ENCODE measurements around the gene HK2.
A peak's percentile ranks its signal among the peaks of the same experiment; 100 is the strongest.
"Not testable (repeated sequence)": the region's sequence is repeated elsewhere in the genome, so short reads cannot be mapped to it uniquely, and the experiment has no call there.

The HK2 gene

DNA sequence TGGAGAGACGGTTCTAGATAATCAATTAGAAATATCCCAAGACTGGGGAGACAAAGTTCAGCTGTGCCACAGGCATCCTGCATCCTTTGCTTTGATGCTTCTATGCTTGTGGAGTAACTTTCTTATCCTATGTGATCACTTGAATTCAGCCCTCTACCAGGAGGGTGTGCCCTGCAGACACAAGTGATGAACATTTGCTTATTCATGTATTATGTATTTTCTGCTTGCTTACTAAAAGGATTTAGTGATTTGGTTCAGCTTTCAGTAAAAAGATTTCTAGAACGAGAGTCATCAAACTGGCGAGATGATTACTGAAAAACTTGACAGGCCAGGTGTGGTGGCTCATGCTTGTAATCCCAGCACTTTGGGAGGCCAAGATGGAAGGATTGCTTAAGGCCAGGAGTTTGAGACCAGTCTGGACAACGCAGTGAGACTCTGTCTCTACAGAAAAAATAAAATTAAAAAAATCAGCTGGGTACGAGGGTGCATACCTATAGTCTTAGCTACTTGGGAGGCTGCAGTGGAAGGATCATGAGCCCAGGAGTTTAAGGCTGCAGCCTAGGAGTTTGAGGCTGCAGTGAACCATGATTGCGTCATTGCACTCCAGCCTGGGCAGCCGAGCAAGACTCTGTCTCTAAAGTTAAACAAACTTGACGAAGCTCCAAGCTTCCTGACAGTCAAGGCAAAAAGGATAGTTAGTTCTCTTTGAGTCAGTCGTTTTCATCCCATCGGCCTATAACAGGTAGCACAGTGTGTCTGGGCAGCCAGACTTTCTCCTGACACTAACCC lies 13.3 kb downstream of the HK2 start:
- H3K4me1 Mint-ChIP-seq = peaks cover 67% of the 10 kb centered on the region
- ATAC-seq (no peak), DNase-seq (ENCODE audit: low spot score in 2 of 2) (no peak)
- peaks cover 41% of the 10 kb centered on the region for H3K36me3 Mint-ChIP-seq
- H3K27ac Mint-ChIP-seq = no peak overlapping the region
- no peak overlapping the region for H3K4me3 Mint-ChIP-seq
- H3K9me3 Mint-ChIP-seq = no peaks in the 10 kb centered on the region

DNA sequence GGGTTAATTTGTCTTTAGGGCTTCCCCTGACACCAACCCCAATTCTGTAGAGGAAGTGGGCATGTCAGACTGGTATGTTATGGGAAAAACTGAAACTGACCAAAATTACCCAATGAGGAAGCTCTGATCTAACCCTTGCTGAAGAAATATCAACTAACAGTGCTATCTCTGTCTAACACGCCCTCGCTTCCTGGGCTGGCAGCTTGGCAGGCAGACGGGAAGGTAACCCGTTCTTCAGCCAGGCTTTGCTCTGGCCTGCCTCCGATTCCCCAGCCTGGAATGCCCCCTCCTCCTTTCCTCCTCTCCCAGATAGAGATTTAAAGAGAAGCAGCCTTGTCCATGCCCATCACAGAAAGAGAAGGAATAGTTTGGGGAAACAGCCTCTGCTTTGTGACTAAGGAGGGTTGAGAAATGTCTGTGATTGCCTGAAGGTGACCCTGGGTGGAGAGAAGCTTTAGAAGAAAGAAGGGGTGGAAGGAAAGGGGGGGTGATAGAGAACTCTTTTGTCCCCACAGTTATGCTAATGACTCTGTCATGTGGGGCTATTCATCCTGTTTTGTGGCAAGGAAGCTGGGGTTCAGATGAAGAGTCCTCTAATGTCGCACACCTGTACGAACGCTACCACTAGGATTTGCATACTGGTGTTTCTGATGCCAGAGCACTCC lies 15.4 kb downstream of the HK2 start:
- DNase-seq (ENCODE audit: low spot score in 2 of 2) (peak in 1 of 2 donors; percentile 62), ATAC-seq (peak; percentile 85)
- no peaks in the 10 kb centered on the region for H3K9me3 Mint-ChIP-seq
- peak overlapping the region; percentile 49 for H3K27ac Mint-ChIP-seq
- H3K36me3 Mint-ChIP-seq = peaks cover 35% of the 10 kb centered on the region
- peaks cover 53% of the 10 kb centered on the region for H3K4me1 Mint-ChIP-seq
- H3K4me3 Mint-ChIP-seq = peak overlapping the region; percentile 54

DNA sequence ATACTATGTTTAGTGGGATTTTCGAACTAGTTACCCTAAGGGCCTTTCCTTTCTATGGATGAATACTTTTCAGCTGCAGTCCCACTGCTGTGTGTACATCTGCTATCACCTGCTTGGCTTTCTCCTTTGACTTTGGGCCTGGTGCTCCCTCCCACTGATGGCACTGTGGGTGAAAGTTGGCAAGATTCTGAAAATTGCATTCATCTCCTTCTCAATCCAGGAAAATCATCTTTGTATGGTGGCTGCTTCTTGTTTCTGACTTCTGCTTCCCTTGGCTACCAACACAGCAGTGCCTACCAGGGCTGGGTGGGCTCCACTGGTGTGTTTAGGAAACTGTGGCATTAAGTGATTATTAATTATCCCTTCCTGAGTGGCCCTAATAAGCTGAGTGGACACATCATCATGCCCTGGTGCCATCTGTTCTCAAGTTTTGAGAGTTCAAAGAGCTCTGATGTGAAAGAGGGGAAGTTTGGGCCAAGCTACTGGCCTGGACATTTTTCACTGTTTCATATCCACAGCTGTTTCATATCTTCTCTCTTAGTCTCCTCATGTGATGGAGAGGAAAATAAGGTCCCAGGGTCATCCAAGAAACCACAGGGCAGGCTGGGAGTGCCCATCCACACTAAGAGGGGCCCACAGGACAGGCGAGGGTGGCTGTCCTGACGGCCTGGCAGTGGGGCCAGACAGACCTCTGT lies 16.7 kb downstream of the HK2 start:
- Mint-ChIP-seq H3K36me3 (peaks cover 37% of the 10 kb centered on the region), H3K4me1 (peaks cover 41% of the 10 kb centered on the region), H3K9me3 (no peaks in the 10 kb centered on the region), H3K4me3 (no peak overlapping the region), H3K27ac (peak overlapping the region; percentile 49)
- DNase-seq (ENCODE audit: low spot score in 2 of 2) (no peak), ATAC-seq (no peak)

DNA sequence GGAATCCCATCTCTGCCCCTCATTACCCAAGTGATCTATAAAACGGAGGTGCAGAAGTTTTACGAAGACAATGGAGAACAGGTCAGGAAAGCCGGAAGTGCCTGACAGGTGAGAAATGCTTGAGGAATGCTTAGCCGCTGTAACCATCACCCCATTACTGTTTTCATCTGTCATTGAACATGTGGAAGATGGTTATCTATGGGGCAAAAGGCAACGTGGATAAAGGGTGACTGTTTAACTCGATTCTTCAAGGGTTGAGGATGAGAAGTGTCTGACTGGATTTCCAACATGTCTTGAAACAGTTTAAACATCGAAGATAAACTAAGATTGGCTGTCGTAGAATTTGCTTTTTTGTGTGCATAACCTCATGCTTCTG lies 17.3 kb downstream of the HK2 start:
- no peaks in the 10 kb centered on the region for H3K9me3 Mint-ChIP-seq
- H3K4me3 Mint-ChIP-seq = no peak overlapping the region
- ATAC-seq (no peak), DNase-seq (ENCODE audit: low spot score in 2 of 2) (no peak)
- H3K36me3 Mint-ChIP-seq = peaks cover 41% of the 10 kb centered on the region
- peaks cover 37% of the 10 kb centered on the region for H3K4me1 Mint-ChIP-seq
- peak overlapping the region; percentile 49 for H3K27ac Mint-ChIP-seq

DNA sequence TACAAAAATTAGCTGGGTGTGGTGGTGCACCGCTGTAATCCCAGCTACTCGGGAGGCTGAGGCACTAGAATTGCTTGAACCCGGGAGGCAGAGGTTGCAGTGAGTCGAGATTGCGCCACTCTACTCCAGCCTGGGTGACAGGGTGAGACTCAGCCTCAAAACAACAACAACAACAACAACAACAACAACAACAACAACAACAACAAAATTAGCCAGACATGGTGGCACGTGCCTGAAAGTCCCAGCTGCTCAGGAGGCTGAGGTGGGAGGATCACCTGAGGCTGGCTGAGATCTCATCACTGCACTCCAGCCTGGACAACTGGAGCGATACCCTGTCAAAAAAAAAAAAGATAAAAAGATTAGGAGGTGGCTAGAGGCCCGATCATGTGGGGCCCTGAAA lies 19.4 kb downstream of the HK2 start:
- peaks cover 32% of the 10 kb centered on the region for H3K4me1 Mint-ChIP-seq
- H3K36me3 Mint-ChIP-seq = peaks cover 58% of the 10 kb centered on the region
- DNase-seq (ENCODE audit: low spot score in 2 of 2) = not testable (repeated sequence)

DNA sequence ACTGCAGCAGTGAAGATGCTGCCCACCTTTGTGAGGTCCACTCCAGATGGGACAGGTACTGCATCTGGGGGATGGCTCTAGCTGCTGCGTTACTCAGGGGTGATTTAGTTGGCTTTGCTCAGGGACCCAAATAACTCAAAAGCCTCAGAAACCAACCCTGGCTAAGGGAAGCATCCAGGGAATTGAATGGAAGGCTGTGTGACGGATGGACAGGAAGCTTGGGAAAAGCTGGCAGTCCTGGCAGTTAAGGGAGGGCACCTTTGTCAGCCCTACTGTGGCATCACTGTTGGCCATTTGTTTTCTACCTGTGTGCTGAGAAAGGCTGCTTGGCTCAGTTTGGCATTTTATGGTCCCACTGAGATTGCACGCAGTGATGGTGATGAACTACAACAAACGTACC lies 20.5 kb downstream of the HK2 start:
- Mint-ChIP-seq H3K36me3 (peaks cover 68% of the 10 kb centered on the region), H3K4me1 (peaks cover 22% of the 10 kb centered on the region), H3K27ac (no peak overlapping the region), H3K4me3 (no peak overlapping the region), H3K9me3 (no peaks in the 10 kb centered on the region)
- no peak for ATAC-seq
- DNase-seq (ENCODE audit: low spot score in 2 of 2) = no peak

More for the DNA sequence above, 19.4 kb downstream of the HK2 start:
- ATAC-seq, H3K9me3 Mint-ChIP-seq, H3K27ac Mint-ChIP-seq, H3K4me3 Mint-ChIP-seq: not testable (repeated sequence)

DNA sequence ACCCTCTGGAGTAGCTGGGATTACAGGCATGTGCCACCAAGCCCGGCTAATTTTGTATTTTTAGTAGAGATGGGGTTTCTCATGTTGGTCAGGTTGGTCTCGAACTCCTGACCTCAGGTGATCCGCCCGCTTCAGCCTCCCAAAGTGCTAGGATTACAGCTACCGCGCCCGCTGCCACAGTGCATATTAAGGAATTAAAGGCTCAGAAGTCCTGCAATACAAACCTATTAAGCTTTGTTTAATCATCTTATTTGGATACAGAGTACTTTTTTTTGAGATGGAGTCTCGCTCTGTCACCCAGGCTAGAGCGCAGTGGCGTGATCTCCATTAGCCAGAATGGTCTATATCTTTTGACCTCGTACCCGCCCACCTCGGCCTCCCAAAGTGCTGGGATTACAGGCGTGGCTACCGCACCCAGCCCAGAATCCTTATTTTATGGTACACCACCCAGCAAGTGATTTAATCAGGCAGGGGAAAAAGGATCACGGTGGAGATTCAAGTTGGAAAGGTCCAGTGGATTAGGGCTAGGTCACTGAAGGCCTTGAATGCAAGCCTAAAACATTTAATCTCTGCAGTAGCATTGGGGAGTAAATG lies 21.3 kb downstream of the HK2 start:
- H3K4me3 Mint-ChIP-seq; DNase-seq (ENCODE audit: low spot score in 2 of 2); H3K9me3 Mint-ChIP-seq; ATAC-seq: not testable (repeated sequence)
- H3K36me3 Mint-ChIP-seq = peaks cover 69% of the 10 kb centered on the region
- H3K27ac Mint-ChIP-seq = peak overlapping the region; percentile 63
- H3K4me1 Mint-ChIP-seq = peaks cover 14% of the 10 kb centered on the region

DNA sequence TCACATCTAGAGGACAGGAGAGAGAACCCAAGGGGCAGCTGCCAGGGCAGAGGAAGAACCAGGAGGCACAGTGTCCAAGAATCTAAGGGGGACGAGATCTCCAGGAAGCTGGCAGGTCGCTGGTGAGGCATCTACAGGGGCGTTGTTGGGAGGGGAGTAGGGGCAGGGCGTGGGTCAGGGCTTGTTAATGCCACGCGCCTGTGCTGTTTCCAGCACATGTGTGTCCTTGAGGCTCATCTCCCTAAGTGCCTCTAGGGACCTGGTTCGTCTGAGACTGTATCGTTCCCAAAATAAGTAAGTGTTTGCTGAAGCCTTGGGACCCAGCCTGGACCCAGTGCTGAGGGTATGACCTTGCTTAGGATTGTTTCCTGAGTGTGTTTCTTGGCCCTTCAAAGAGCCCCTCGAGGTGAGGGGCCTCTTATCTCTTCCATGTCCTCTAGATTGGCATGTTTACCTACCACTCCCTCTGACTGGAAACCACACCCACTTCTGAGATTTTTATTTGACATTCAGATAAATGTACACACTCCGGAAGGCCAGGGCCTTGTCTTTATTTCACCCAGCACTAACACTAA lies 22.2 kb downstream of the HK2 start:
- Mint-ChIP-seq H3K9me3 (no peaks in the 10 kb centered on the region), H3K36me3 (peaks cover 65% of the 10 kb centered on the region), H3K4me1 (peaks cover 6% of the 10 kb centered on the region), H3K27ac (peak overlapping the region; percentile 63), H3K4me3 (no peak overlapping the region)
- ATAC-seq (no peak), DNase-seq (ENCODE audit: low spot score in 2 of 2) (no peak)

DNA sequence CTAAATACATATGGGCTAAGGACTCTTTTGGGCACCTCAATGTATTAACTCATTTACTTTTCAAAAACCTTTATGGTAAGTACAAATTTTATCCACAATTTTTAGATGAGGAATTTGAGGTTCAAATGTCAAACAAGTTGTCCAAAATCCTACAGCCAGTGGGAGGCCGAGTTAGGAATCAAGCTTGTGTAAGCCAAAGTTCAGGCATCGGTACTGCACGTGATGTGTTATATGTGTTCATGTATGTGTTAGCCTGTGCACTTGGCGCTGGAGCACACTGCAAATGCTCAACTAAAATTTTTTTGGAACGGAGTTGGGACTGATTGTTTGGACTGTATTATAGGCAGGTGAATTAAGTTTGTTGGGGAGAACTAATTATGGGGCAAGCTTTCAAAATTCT lies 22.7 kb downstream of the HK2 start:
- peaks cover 63% of the 10 kb centered on the region for H3K36me3 Mint-ChIP-seq
- ATAC-seq (no peak), DNase-seq (ENCODE audit: low spot score in 2 of 2) (no peak)
- H3K27ac Mint-ChIP-seq = no peak overlapping the region
- H3K4me1 Mint-ChIP-seq = peaks cover 6% of the 10 kb centered on the region
- no peak overlapping the region for H3K4me3 Mint-ChIP-seq
- H3K9me3 Mint-ChIP-seq = no peaks in the 10 kb centered on the region

DNA sequence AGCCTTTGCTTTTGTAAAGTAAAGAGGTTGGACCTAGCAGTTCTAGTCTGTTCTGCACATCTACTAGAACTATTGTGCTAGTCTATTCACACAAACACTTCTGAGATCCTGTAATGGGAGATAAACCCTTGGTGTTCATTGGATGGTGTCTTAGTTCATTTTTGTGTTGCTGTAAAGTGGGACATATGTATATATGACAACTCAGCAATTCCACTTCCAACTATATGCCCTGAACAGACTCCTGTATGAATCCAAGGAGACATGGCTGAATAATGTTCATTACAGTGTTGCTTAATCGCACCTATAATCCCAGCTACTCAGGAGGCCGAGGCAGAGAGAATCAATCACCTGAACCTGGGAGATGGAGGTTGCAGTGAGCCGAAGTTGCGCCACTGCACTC lies 23.3 kb downstream of the HK2 start:
- no peak for ATAC-seq
- H3K27ac Mint-ChIP-seq = peak overlapping the region; percentile 24
- no peaks in the 10 kb centered on the region for H3K9me3 Mint-ChIP-seq
- no peak for DNase-seq (ENCODE audit: low spot score in 2 of 2)
- peaks cover 63% of the 10 kb centered on the region for H3K36me3 Mint-ChIP-seq
- H3K4me3 Mint-ChIP-seq = no peak overlapping the region
- H3K4me1 Mint-ChIP-seq = peaks cover 6% of the 10 kb centered on the region

DNA sequence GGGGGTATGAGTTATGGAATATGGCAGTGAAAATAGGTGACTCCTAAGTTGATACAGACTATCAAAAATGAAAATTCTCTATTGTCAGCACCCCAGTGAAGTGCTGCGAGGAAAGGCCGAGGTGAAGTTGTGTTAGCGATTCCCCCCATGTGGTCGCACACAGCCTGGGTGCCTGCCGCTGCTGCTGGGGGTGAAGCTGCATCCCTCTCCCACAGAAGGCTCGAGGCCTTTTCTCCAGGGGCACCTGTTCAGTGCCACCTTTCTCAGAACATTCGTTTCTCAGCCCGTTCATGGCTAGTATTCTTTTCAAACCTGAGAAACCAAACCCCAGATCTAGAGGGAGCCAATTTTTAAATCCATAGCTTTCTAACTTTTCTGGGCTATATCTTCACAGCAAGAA lies 23.8 kb downstream of the HK2 start:
- H3K4me1 Mint-ChIP-seq = peaks cover 4% of the 10 kb centered on the region
- peaks cover 63% of the 10 kb centered on the region for H3K36me3 Mint-ChIP-seq
- ATAC-seq (no peak), DNase-seq (ENCODE audit: low spot score in 2 of 2) (no peak)
- H3K27ac Mint-ChIP-seq = peak overlapping the region; percentile 24
- no peak overlapping the region for H3K4me3 Mint-ChIP-seq
- no peaks in the 10 kb centered on the region for H3K9me3 Mint-ChIP-seq

DNA sequence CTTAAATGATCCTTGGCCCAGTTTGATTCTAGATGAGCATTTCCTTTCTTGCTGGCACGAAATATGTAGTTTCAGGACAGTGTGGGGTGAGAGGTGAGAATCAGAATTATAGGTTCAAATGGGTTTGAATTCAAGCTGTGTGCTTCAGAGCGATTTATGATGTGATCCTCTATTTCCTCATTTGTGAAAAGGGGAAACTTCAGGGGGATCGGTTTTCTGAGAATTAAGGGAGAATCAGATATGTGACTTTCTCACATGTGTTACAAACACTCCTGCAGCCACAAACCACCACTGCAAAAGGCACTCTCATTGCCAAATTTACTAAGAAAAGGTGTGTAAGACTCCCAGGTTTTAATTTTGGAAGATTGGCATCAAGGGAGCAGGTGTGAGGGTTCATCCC lies 24.4 kb downstream of the HK2 start:
- DNase-seq (ENCODE audit: low spot score in 2 of 2) (no peak), ATAC-seq (no peak)
- H3K4me3 Mint-ChIP-seq = no peak overlapping the region
- peak overlapping the region; percentile 24 for H3K27ac Mint-ChIP-seq
- H3K4me1 Mint-ChIP-seq = no peaks in the 10 kb centered on the region
- H3K9me3 Mint-ChIP-seq = no peaks in the 10 kb centered on the region
- peaks cover 61% of the 10 kb centered on the region for H3K36me3 Mint-ChIP-seq

DNA sequence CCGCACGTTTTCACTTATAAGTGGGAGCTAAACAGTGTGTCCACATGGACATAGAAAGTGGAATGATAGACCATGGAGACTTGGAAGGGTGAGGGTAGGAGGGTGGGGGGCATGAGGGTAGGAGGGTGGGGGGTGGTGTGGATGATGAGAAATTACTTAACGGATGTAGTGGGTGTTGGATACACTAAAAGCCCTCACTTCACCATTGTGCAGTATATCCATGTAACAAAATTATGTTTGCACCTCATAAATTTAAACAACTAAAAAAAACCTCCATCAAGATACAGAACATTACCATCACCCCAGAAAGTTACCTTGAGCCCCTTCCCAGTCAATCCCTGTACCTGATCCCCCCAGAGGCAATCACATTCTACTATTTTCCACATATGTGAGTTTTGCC lies 26.2 kb downstream of the HK2 start:
- Mint-ChIP-seq H3K9me3 (no peaks in the 10 kb centered on the region), H3K27ac (no peak overlapping the region), H3K4me1 (no peaks in the 10 kb centered on the region), H3K4me3 (no peak overlapping the region), H3K36me3 (peaks cover 43% of the 10 kb centered on the region)
- no peak for DNase-seq (ENCODE audit: low spot score in 2 of 2)
- no peak for ATAC-seq

DNA sequence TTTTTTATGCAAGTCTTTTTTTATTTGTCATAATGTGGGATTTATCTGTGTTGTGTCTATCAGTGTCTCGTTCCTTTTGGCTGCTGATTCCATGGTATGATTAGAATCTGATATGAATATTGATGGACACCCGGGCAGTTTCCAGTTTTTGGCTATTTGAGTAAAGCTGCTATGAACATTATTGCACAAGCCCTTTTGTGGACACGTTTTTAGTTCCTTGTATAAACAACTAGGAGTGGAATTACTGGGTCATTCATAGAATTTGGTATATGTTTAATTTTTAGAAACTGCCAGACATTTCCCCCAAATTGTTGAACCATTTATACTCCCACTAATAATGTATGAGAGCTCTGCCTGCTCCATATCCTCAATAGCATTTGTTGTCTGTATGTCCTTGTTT lies 26.6 kb downstream of the HK2 start:
- DNase-seq (ENCODE audit: low spot score in 2 of 2) (no peak), ATAC-seq (no peak)
- no peak overlapping the region for H3K27ac Mint-ChIP-seq
- peaks cover 39% of the 10 kb centered on the region for H3K36me3 Mint-ChIP-seq
- H3K4me3 Mint-ChIP-seq = no peak overlapping the region
- no peaks in the 10 kb centered on the region for H3K9me3 Mint-ChIP-seq
- no peaks in the 10 kb centered on the region for H3K4me1 Mint-ChIP-seq

DNA sequence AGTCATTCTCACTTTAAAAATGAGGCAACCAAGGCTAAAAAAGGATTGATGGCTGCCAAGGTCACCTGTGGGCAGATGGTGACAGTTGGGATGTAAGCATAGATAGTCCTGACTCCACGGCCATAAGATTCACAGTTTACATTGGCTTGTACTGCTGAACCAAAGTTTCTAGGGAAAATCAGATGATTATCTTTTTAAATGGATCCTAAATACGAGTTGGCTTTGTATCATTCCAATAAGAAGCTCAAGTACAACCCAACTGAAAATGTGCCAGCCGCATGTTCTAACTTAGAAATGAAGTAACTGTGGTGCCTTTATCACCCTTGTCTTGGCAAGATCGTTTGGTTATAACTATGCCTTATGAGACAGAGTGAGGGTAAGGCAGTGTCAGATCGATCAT lies 27.6 kb downstream of the HK2 start:
- no peak overlapping the region for H3K4me3 Mint-ChIP-seq
- DNase-seq (ENCODE audit: low spot score in 2 of 2) (no peak), ATAC-seq (no peak)
- H3K4me1 Mint-ChIP-seq = no peaks in the 10 kb centered on the region
- no peak overlapping the region for H3K27ac Mint-ChIP-seq
- H3K9me3 Mint-ChIP-seq = no peaks in the 10 kb centered on the region
- H3K36me3 Mint-ChIP-seq = peaks cover 29% of the 10 kb centered on the region
